Left colon (tissue), 2 donors: ENCODE results near the gene ALDH6A1. TPM values are rescaled to one million over a fixed set of nuclear protein-coding genes. Genes with fewer than 3 reads are reported as not detected.

Experiments
- total RNA-seq, 2 donors: library from RNA; stranded (reverse); fragmentation: NEBNext Ultra II Directional; extraction: Animal tissue kit (Norgen Biotek cat#: 25700); gene quantifications; one replicate each; pipeline ENCODE4 v1.2.1, GENCODE V29; 2021
- donor health status: DM: no; HTN: no; CAD: no.
- donor health status: DM: yes; HTN: yes; CAD: no.

The ALDH6A1 gene
- total RNA-seq, 2 donors from 2014 or later = 29.4 to 47.1 TPM

Other genes starting within 250 kb of the ALDH6A1 start
- 10 to 100 TPM; 14.7 to 16.0 TPM for gene PTGR2, start 232.6 kb downstream of the ALDH6A1 start, total RNA-seq
- gene ZNF410, start 197.6 kb downstream of the ALDH6A1 start, total RNA-seq = 10 to 100 TPM; 40.1 to 40.2 TPM
- gene FAM161B, start 134.4 kb downstream of the ALDH6A1 start, total RNA-seq = 1 to 10 TPM; 4.6 to 5.9 TPM
- gene COQ6, start 134.2 kb downstream of the ALDH6A1 start, total RNA-seq = 10 to 100 TPM; 18.5 to 21.5 TPM
- gene ENTPD5, start 65.2 kb downstream of the ALDH6A1 start, total RNA-seq = 100 to 1,000 TPM; 201 to 203 TPM
- 1 to 10 TPM; 3.1 to 4.5 TPM for gene BBOF1, start 65.1 kb downstream of the ALDH6A1 start, total RNA-seq
- 1 to 10 TPM; 5.0 to 6.3 TPM for gene LIN52, start 503 bp upstream of the ALDH6A1 start, total RNA-seq
- gene VSX2, start 155.0 kb upstream of the ALDH6A1 start, total RNA-seq = not detected
- gene ABCD4, start 218.5 kb upstream of the ALDH6A1 start, total RNA-seq = 10 to 100 TPM; 52.6 to 54.0 TPM